ENCODE measurements around the gene MIGA1.

DNA sequence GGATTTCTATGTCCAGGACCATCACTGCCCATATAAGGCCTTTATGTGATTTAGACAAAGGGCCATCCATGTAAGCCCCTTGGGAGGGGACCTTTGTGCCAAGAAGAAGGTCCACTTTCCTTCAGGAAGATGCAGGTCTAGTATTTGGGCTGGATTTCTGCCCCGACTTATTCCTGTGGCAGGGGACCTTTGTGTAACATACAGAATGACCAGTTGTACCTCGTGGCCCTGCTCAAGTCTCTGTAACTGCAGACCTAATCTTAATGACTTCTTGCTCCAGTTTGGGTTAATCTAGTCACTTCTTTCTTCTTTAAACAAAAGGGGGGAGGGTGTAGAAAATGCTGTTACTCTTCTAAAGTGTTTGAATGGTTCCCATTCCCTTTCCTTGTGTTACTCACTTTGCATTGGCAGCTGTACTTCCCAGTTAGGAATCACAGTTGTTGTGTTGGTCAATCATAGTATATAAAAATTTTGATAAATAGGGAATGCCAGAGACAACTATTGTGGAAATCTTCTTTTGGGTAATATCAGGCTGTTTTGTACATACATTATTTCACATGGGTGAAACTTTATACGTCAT is 54.2 kb downstream of the MIGA1 start:
- TF ChIP-seq, protein P1, sequence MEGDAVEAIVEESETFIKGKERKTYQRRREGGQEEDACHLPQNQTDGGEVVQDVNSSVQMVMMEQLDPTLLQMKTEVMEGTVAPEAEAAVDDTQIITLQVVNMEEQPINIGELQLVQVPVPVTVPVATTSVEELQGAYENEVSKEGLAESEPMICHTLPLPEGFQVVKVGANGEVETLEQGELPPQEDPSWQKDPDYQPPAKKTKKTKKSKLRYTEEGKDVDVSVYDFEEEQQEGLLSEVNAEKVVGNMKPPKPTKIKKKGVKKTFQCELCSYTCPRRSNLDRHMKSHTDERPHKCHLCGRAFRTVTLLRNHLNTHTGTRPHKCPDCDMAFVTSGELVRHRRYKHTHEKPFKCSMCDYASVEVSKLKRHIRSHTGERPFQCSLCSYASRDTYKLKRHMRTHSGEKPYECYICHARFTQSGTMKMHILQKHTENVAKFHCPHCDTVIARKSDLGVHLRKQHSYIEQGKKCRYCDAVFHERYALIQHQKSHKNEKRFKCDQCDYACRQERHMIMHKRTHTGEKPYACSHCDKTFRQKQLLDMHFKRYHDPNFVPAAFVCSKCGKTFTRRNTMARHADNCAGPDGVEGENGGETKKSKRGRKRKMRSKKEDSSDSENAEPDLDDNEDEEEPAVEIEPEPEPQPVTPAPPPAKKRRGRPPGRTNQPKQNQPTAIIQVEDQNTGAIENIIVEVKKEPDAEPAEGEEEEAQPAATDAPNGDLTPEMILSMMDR (IDR thresholded peaks at IDR 0.05; ENCODE audit: low read depth, low read length, poor library complexity, severe bottlenecking) = no peak
- no peak for TF ChIP-seq EZH2phosphoT487 (IDR thresholded peaks at IDR 0.05; ENCODE audit: borderline replicate concordance, low read length)
